ENCODE results near the gene PDE2A.

The PDE2A gene

DNA sequence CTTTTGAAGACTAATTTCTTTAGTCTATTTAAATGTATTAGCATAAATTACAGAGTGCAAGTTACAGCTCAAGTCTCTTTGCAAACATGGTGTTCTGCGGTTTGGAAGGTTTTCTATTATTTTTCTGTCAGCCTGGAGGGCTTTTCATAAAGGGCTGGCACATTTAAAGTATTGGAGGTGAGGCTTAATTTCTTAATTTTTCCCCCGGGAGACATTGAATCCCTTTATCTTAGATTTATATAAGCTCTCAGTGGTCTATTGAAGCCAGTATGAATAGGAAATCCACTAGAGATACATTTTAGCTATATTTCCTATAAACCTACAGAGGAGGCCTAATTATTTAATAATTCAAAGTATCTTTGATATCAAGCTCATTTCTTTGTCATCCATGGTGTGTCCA is 137.2 kb downstream of the PDE2A start:
- DNase-seq: no peak

DNA sequence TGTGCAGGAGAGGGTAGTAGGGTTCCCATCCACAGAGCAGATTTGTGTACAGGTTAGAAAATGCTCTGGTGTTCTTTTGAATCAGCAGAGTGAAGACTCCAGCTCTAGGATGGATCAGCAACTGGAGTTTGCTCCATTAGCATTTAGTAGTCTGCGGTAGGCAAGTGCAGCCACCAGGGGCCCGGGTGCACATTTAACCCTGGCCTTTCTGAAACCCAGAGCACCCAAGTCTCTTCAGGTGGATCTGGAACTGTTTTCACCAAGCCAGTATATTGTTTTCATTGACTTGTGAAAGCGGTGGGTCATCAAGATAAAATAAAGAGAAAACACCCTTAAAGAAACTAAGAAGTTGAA is 139.1 kb downstream of the PDE2A start:
- no peak for DNase-seq

DNA sequence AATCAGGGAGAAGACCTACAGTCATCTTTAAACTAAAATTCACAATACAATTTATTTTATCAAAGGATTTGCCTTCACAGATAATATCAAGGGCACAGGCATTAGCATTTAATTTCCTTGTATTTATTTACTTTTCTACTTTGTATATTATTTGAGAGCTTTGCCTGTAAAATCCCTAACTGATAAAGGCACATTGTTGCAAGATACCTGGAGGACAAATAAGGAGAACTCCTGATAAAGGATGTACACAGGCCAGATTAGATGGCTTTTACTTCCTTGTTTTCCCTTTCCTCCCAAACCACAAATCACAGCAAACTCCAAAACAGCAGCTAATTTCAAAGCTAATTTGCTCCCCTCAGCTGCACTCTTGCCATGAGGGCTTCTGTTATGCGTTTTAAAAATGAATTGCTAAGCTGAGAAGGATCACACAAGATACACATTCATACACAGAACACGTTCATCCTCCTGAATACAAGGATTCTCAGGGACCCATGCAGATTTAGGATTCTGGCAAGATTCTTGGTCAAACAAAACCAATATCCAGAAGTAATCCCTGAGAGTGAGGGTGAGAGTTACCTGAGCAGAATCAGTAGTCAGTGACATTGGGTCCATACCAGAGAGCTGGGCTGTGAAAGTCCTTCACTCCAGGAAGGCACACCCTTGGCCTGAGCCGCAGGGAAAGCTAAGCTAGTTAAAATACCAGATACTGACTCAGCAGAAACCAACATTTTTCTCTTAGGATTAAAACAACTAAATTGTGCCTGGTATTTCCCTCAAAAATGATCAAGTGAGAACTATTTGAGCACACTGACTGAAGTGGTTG is 139.6 kb downstream of the PDE2A start:
- DNase-seq: no peak

DNA sequence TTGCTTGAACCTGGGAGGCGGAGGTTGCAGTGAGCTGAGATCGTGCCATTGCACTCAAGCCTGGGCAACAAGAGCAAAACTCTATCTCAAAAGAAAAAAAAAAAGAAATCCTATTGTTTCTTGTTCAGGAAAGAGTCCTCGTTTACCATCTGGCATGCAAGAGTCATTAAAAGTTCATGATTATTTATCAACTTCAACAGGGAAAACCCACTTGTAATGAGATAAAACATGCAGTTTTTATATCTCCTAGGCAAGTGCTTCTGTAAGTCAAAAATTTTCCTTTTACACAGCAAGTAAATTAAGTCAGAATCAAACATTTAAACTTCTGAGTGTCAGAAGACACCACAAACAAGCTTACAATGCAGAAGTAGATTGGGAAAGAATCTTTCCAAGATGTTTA is 145.2 kb downstream of the PDE2A start:
- DNase-seq: no peak

DNA sequence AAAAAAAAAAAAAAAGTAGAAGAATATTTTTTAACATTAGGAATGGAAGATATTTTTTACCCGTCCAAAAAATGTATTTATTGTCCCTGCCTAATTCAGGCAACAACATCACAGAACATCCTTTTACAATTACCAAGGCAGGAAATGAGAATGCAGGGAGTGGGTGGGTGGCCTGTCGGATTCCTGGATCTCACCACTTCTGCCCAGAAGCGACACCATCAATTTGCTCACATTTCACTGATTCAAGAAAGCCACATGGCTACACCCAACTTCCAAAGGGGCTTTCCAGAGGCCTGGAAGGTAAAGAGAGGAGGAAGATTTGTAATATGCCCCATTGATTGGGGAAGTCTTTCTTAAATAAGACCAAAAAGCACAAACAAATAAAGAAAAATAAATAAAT is 146.1 kb downstream of the PDE2A start:
- no peak for DNase-seq

Measured in NCI-H2081 (cell line).